B cell (primary cell): ENCODE results near the gene FIBP. TPM values are rescaled to one million over a fixed set of nuclear protein-coding genes. Genes with fewer than 3 reads are reported as not detected.
A peak's percentile ranks its signal among the peaks of the same experiment; 100 is the strongest.

Experiments used
- ATAC-seq: fragments of 200-7000 bp; cut with Tn5 transposase; one replicate; pipeline ENCODE4 v1.10.0; 2021; ENCODE audit warnings: low read depth, mild to moderate bottlenecking, moderate number of reproducible peaks, moderate library complexity
- CTCF ChIA-PET: fragments of 350-600 bp; sonication (Branson Sonifier 250); formaldehyde crosslinking; loops from one replicate; lab custom pipeline; 2021; ENCODE audit warnings: antibody characterized with exemption, inconsistent platforms; lab: Charles Lee
- POLR2A ChIA-PET: fragments of 350-600 bp; sonication (Branson Sonifier 250); formaldehyde crosslinking; loops from one replicate; lab custom pipeline; 2021; ENCODE audit warnings: antibody characterized with exemption; lab: Charles Lee
- DNase-seq: peaks from one replicate; pipeline ENCODE4 v3.0.0; 2013
- H2AFZ ChIP-seq: 2 replicates; pipeline ENCODE4 v1.6.1; 2012; ENCODE audit warnings: mild to moderate bottlenecking, low read depth, low read length; ENCODE audit not compliant: insufficient read depth, poor library complexity, severe bottlenecking
- H3K27ac ChIP-seq, 2 donors: 1 replicate in 1 of 2; 2 replicates in 1 of 2; pipeline ENCODE4 v1.5.1; 2012 to 2013; ENCODE audit warnings: low read length in 2 of 2, mild to moderate bottlenecking in 2 of 2, moderate library complexity in 1 of 2
- H3K27me3 ChIP-seq, 4 experiments: fragments of 200-600 bp in 1 of 4; sonication (generic) in 1 of 4; replicated peaks in 1 of 4; 1 replicate in 2 of 4; 2 replicates in 2 of 4; pipeline versions ENCODE4 v1.6.1 to v1.7.0; 2013 to 2016; ENCODE audit warnings: low read length in 3 of 4, mild to moderate bottlenecking in 2 of 4, mixed read lengths in 1 of 4, moderate library complexity in 1 of 4; ENCODE audit not compliant: insufficient read depth in 4 of 4, control insufficient read depth in 3 of 4; ENCODE audit errors: control extremely low read depth in 1 of 4
- H3K36me3 ChIP-seq, 2 experiments: replicated peaks in 1 of 2; 1 replicate in 1 of 2; 2 replicates in 1 of 2; pipeline versions ENCODE4 v1.6.1 to v1.7.1; 2013; ENCODE audit warnings: low read length in 1 of 2; ENCODE audit not compliant: insufficient read depth in 2 of 2, control insufficient read depth in 1 of 2; ENCODE audit errors: control extremely low read depth in 1 of 2, extremely low read depth in 1 of 2
- H3K4me1 ChIP-seq, 2 donors: fragments of 200-600 bp in 1 of 2; sonication (generic) in 1 of 2; 1 replicate in 1 of 2; 2 replicates in 1 of 2; pipeline versions ENCODE4 v1.5.1 to v1.6.1; 2013 to 2017; ENCODE audit warnings: low read length in 2 of 2; ENCODE audit not compliant: control insufficient read depth in 2 of 2, insufficient read depth in 2 of 2
- H3K4me2 ChIP-seq: replicated peaks from 2 replicates; pipeline ENCODE3; 2012; ENCODE audit warnings: mild to moderate bottlenecking, low read depth, low read length; ENCODE audit not compliant: poor library complexity, severe bottlenecking
- H3K4me3 ChIP-seq, 5 experiments: fragments of 200-600 bp in 1 of 5; sonication (generic) in 1 of 5; 1 replicate in 3 of 5; 2 replicates in 2 of 5; pipeline versions ENCODE4 v1.5.1 to v1.7.0; 2011 to 2016; ENCODE audit warnings: low read length in 4 of 5, mild to moderate bottlenecking in 4 of 5, low read depth in 2 of 5, control low read depth in 1 of 5, moderate library complexity in 1 of 5; ENCODE audit not compliant: insufficient read depth in 1 of 5; ENCODE audit errors: control extremely low read depth in 1 of 5, extremely low read depth in 1 of 5
- H3K79me2 ChIP-seq: fragments of 200-600 bp; sonication (generic); one replicate; pipeline ENCODE4 v1.6.0; 2016; ENCODE audit warnings: low read length; ENCODE audit not compliant: control insufficient read depth, insufficient read depth
- H3K9ac ChIP-seq: fragments of 200-600 bp; sonication (generic); 2 replicates; pipeline ENCODE4 v1.6.1; 2017; ENCODE audit warnings: mild to moderate bottlenecking, low read length, moderate library complexity
- H3K9me3 ChIP-seq, 3 donors: one replicate each; pipeline versions ENCODE4 v1.6.1 to v1.7.1; 2013; ENCODE audit warnings: low read length in 2 of 3; ENCODE audit not compliant: control insufficient read depth in 2 of 3, insufficient read depth in 1 of 3; ENCODE audit errors: control extremely low read depth in 1 of 3
- H4K20me1 ChIP-seq: 2 replicates; pipeline ENCODE4 v1.6.0; 2012; ENCODE audit warnings: mild to moderate bottlenecking, low read length; ENCODE audit not compliant: insufficient read depth, control insufficient read depth, poor library complexity, severe bottlenecking
- H3K27ac Mint-ChIP-seq: one replicate; pipeline ENCODE4 v1.8.0; 2021; ENCODE audit warnings: mixed read lengths
- H3K27me3 Mint-ChIP-seq: one replicate; pipeline ENCODE4 v1.8.0; 2021; ENCODE audit warnings: mixed read lengths
- H3K4me1 Mint-ChIP-seq: one replicate; pipeline ENCODE4 v1.8.0; 2021; ENCODE audit warnings: mixed read lengths
- H3K4me3 Mint-ChIP-seq: one replicate; pipeline ENCODE4 v1.8.0; 2021; ENCODE audit warnings: mixed read lengths
- H3K9me3 Mint-ChIP-seq: one replicate; pipeline ENCODE4 v1.8.0; 2022; ENCODE audit warnings: mixed read lengths; ENCODE audit not compliant: insufficient read depth
- CTCF ChIP-seq: fragments of 200-600 bp; IDR thresholded peaks from one replicate; pipeline ENCODE4 v1.8.0; 2022; ENCODE audit warnings: antibody characterized with exemption, mild to moderate bottlenecking
- EZH2 ChIP-seq: IDR thresholded peaks from 2 replicates; pipeline ENCODE4 v1.6.1; 2012; ENCODE audit warnings: borderline replicate concordance, low read depth, mild to moderate bottlenecking, moderate library complexity, low read length; ENCODE audit not compliant: insufficient read depth, poor library complexity, severe bottlenecking
- WGBS: methylation state at CpG from one replicate; pipeline ENCODE4 v1.1.5; 2013; ENCODE audit warnings: missing lambda C conversion rate; ENCODE audit not compliant: insufficient coverage; 5-methylcytosine and 5-hydroxymethylcytosine counted together
- intact Hi-C: fragments of 100-400 bp; cut with micrococcal nuclease; formaldehyde crosslinking; loops from one replicate; pipeline ENCODE4 v1.10.0; 2022
- polyA plus RNA-seq: library from polyadenylated mRNA; depleted of rRNA; stranded (reverse); fragments of >200 nt; gene quantifications from 2 replicates; pipeline ENCODE4 v1.2.3, GENCODE V29; 2012
- total RNA-seq, 2 donors: library from RNA; stranded (reverse); fragments of 120-200 nt in 1 of 2; gene quantifications; 1 replicate in 1 of 2; 2 replicates in 1 of 2; pipeline versions ENCODE4 v1.2.3 to v1.2.4, GENCODE V29; 2013 to 2022

FIBP gene
- total and polyA plus RNA-seq, 2 donors (not counting 1 experiment from before 2014, with no cell fraction given): 63.4 to 128 TPM

DNA sequence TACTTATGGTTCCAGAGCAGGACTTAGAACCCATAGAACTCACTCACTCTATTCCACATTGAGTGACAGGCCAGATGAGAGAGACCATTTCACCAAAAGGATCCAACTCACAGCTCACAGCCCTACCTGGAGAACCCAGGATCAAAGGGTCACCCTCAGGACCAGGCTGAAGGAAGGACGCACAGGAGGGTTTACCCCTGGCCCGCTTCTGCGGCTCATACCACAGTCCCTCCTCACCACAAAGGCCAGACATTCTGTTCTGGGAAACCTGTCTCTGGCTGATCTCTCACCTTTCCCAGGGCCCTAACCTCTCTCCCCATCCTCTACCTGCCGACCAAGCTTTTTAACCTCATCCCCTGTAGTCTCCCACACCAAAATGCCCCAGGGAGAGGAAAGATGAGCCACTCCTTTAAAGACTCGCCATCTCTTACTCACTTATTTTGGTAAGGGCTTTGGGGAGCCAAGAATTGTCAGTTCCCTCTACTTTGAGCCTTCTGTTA lies 7.3 kb upstream of the FIBP start:
- Mint-ChIP-seq H3K4me3 (peak overlapping the region; percentile 21), H3K9me3 (no peaks in the 10 kb centered on the region), H3K27me3 (peaks cover 5% of the 10 kb centered on the region), H3K27ac (peak overlapping the region; percentile 28), H3K4me1 (peaks cover 33% of the 10 kb centered on the region)
- intact Hi-C loops: no loop called here
- Histone ChIP-seq H3K36me3 (no peaks in the 10 kb centered on the region), H3K79me2 (peaks cover 19% of the 10 kb centered on the region), H3K9me3 (peaks cover 0 to 10% (median 0%) of the 10 kb centered on the region in 3 donors), H3K27me3 (peaks cover 0 to 16% (median 7%) of the 10 kb centered on the region in 4 experiments), H2AFZ (no peak overlapping the region), H3K4me2 (no peak overlapping the region), H4K20me1 (peaks cover 21% of the 10 kb centered on the region), H3K4me3 (no peak overlapping the region), H3K9ac (no peak overlapping the region), H3K27ac (no peak overlapping the region), H3K4me1 (peaks cover 45 to 49% of the 10 kb centered on the region in 2 donors)
- ATAC-seq (no peak), DNase-seq (no peak)
- WGBS: 100% methylated on average over 3 of the region's 5 CpGs
- ChIA-PET CTCF (interaction anchor here (1.6 to 15.5 kb wide), 3 partner anchors 11 to 112 kb away, joined by 3 to 244 read pairs (median 44); partner anchors contain the start of genes CFL1 and MUS81), POLR2A (interaction anchor here (0.7 to 1.0 kb wide), 2 partner anchors 23 to 373 kb away, joined by 3 to 5 read pairs; no protein-coding TSS in a partner anchor)
- TF ChIP-seq EZH2: no peak
- no peak for TF ChIP-seq CTCF

DNA sequence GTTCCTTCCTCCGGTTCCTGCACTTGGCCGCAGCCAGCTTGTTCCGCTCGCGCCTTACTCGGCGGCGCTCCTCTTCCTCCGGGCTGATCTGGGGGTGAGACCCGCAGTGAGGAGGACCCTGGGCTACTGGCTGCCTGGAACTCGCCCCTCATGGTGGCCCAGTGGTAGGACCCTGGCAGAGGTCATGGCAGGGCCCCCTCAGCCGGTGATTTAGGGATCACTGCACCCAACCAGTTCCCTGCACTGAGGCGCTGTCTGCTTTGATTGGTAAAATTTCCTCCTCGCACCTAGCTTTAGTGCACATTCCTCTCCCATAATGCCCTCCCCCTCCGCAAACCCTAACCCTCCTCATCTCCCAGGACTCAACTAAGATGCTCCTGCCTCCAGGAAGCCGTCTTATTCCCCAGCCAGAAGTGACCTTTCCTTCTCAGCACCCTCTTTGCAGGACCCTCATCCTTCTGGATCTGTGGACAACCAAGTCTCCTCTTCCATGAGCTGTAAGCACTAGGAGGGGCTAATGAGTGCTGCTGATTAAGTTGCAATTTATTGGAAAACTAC lies 5.8 kb upstream of the FIBP start:
- peaks cover 21% of the 10 kb centered on the region for H4K20me1 ChIP-seq
- Mint-ChIP-seq H3K4me3 (peak overlapping the region; percentile 98), H3K9me3 (no peaks in the 10 kb centered on the region), H3K27ac (peak overlapping the region; percentile 98), H3K27me3 (peaks cover 4% of the 10 kb centered on the region), H3K4me1 (peaks cover 43% of the 10 kb centered on the region)
- CTCF ChIA-PET: interaction anchor here (0.7 to 15.5 kb wide), 5 partner anchors 10 to 374 kb away, joined by 3 to 244 read pairs (median 3); partner anchors contain the start of genes CFL1, MUS81 and RAB1B
- H3K4me2 ChIP-seq: peak overlapping the region; percentile 99
- ATAC-seq: no peak
- H3K9ac ChIP-seq: peak overlapping the region; percentile 54
- H3K27me3 ChIP-seq: peaks cover 0 to 7% (median 3%) of the 10 kb centered on the region in 4 experiments
- TF ChIP-seq CTCF: no peak
- TF ChIP-seq EZH2: no peak
- H2AFZ ChIP-seq: peak overlapping the region; percentile 82
- peak; percentile 63 for DNase-seq
- POLR2A ChIA-PET: interaction anchor here (0.6 to 2.4 kb wide), 3 partner anchors 24 to 1648 kb away, joined by 3 to 10 read pairs (median 6); partner anchors contain the start of genes BANF1 and C11orf68
- intact Hi-C loops: no loop called here
- H3K4me1 ChIP-seq: peaks cover 47 to 51% of the 10 kb centered on the region in 2 donors
- peaks cover 19% of the 10 kb centered on the region for H3K79me2 ChIP-seq
- peaks cover 0 to 3% (median 0%) of the 10 kb centered on the region in 3 donors for H3K9me3 ChIP-seq
- peak overlapping the region; percentile 69 to 70 for H3K27ac ChIP-seq
- H3K36me3 ChIP-seq: no peaks in the 10 kb centered on the region
- WGBS: 2% methylated on average over 15 of the region's 16 CpGs
- H3K4me3 ChIP-seq: peak overlapping the region in 4 of 5 experiments; percentile 33 to 49 (median 44)
